Smooth muscle cell (in vitro differentiated cells): ENCODE data around the gene HOXA5. TPM values are rescaled to one million over a fixed set of nuclear protein-coding genes. Genes with fewer than 3 reads are reported as not detected.

ENCODE experiments used
- DNase-seq: peaks from one replicate; lab custom pipeline; 2025; ENCODE audit not compliant: unreplicated experiment; lab: John Stamatoyannopoulos, UW
- H2AFZ ChIP-seq: fragments of 200-600 bp; sonication (generic); 2 replicates; pipeline ENCODE4 v1.6.0; 2016; ENCODE audit warnings: antibody characterized with exemption, low read depth, mild to moderate bottlenecking
- H3F3A ChIP-seq: fragments of 200-600 bp; sonication (generic); 2 replicates; pipeline ENCODE4 v1.6.0; 2017; ENCODE audit warnings: antibody characterized with exemption, low read depth
- H3K27ac ChIP-seq: fragments of 200-600 bp; sonication (generic); 2 replicates; pipeline ENCODE4 v1.5.1; 2016; ENCODE audit warnings: low read depth, mild to moderate bottlenecking
- H3K27me3 ChIP-seq: fragments of 200-600 bp; sonication (generic); 2 replicates; pipeline ENCODE4 v1.6.1; 2016; ENCODE audit warnings: low read depth, mild to moderate bottlenecking
- H3K36me3 ChIP-seq: fragments of 200-600 bp; sonication (generic); 2 replicates; pipeline ENCODE4 v1.5.1; 2016; ENCODE audit warnings: low read depth
- H3K4me1 ChIP-seq: fragments of 200-600 bp; sonication (generic); 2 replicates; pipeline ENCODE4 v1.5.1; 2016; ENCODE audit warnings: low read depth
- H3K4me2 ChIP-seq: fragments of 200-600 bp; sonication (generic); 2 replicates; pipeline ENCODE4 v1.6.0; 2016; ENCODE audit warnings: mild to moderate bottlenecking
- H3K4me3 ChIP-seq: fragments of 200-600 bp; sonication (generic); 2 replicates; pipeline ENCODE4 v1.5.1; 2016; ENCODE audit warnings: mild to moderate bottlenecking
- H3K79me2 ChIP-seq: fragments of 200-600 bp; sonication (generic); 2 replicates; pipeline ENCODE4 v1.6.0; 2016; ENCODE audit warnings: low read depth, mild to moderate bottlenecking
- H3K9ac ChIP-seq: fragments of 200-600 bp; sonication (generic); 2 replicates; pipeline ENCODE4 v1.6.0; 2016; ENCODE audit warnings: low read depth
- H3K9me3 ChIP-seq: fragments of 200-600 bp; sonication (generic); replicated peaks from 2 replicates; pipeline ENCODE4 v1.5.1; 2016; ENCODE audit warnings: low read depth
- H4K20me1 ChIP-seq: fragments of 200-600 bp; sonication (generic); 2 replicates; pipeline ENCODE4 v1.6.0; 2016; ENCODE audit warnings: low read depth
- WGBS: methylation state at CpG from one replicate; pipeline ENCODE4 v1.1.7; 2016; ENCODE audit warnings: low lambda C conversion rate; 5-methylcytosine and 5-hydroxymethylcytosine counted together
- polyA plus RNA-seq: library from polyadenylated mRNA; unstranded; fragments of >200 nt; fragmentation: Nextera tagmentation; extraction: Ambion mirVana; gene quantifications from 2 replicates; pipeline ENCODE4 v1.2.1, GENCODE V29; 2016
- total RNA-seq: library from RNA; depleted of rRNA; stranded (reverse); fragments of >200 nt; gene quantifications from 2 replicates; pipeline ENCODE4 v1.2.3, GENCODE V29; 2014
- TF ChIP-seq, protein P1 (sequence below): fragments of 200-600 bp; sonication (generic); IDR thresholded peaks from 2 replicates; pipeline ENCODE4 v1.5.1; 2017; ENCODE audit warnings: borderline replicate concordance, mild to moderate bottlenecking, antibody characterized with exemption; ENCODE audit not compliant: insufficient read depth, poor library complexity, severe bottlenecking

Gene HOXA5
- total and polyA plus RNA-seq, 2 experiments from 2014 or later, result 0.98 to 2.1 TPM

DNA sequence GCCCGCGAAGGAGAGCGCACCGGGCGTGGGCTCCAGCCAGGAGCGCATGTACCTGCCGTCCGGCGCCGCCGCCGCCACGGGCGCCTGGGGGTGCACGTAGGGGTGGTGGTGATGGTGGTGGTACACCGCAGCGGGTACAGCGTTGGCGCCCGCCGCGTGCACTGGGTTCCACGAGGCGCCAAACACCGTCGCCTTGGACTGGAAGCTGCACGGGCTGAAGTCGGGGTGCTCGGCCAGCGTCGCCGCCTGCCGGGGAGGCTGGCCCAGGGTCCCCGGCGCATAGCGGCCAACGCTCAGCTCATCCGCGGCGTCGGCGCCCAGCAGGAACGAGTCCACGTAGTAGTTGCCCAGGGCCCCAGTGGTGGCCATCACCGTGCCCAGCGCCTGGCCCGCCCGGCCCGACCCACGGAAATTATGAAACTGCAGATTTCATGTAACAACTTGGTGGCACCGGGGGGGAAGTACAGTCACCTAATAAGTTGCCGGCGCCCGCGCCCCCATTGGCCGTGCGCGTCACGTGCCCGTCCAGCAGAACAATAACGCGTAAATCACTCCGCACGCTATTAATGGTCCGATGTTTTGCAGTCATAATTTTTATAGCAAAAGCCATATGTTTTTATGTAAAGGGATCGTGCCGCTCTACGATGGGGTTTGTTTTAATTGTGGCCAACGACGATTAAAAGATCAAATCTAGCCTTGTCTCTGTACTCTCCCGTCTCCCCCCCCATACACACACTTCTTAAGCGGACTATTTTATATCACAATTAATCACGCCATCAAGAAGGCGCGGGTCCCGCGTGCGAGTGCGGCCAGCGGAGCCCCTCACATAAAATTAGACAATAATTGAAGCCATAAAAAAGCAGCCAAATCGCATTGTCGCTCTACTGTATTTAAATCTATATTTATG lies 21.9 kb upstream of the HOXA5 start, which contains the start of gene HOXA9:
Gene HOXA9, minus strand, starts transcription at position 449 of the 907 bp plus-strand sequence. Its CDS starts 80 bp downstream, at position 369.
- peak within 1 kb of the TSS; percentile 76 for H2AFZ ChIP-seq
- DNase-seq, result no peak
- H3K4me3 ChIP-seq, result peak within 1 kb of the TSS; percentile 67
- peak within 1 kb of the TSS; percentile 88 for H3K9ac ChIP-seq
- TF ChIP-seq, protein P1, sequence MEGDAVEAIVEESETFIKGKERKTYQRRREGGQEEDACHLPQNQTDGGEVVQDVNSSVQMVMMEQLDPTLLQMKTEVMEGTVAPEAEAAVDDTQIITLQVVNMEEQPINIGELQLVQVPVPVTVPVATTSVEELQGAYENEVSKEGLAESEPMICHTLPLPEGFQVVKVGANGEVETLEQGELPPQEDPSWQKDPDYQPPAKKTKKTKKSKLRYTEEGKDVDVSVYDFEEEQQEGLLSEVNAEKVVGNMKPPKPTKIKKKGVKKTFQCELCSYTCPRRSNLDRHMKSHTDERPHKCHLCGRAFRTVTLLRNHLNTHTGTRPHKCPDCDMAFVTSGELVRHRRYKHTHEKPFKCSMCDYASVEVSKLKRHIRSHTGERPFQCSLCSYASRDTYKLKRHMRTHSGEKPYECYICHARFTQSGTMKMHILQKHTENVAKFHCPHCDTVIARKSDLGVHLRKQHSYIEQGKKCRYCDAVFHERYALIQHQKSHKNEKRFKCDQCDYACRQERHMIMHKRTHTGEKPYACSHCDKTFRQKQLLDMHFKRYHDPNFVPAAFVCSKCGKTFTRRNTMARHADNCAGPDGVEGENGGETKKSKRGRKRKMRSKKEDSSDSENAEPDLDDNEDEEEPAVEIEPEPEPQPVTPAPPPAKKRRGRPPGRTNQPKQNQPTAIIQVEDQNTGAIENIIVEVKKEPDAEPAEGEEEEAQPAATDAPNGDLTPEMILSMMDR, result no peak
- peaks cover 6% of the 10 kb centered on the region for H4K20me1 ChIP-seq
- H3K4me2 ChIP-seq, result peak within 1 kb of the TSS; percentile 89
- peak within 1 kb of the TSS; percentile 95 for H3K27ac ChIP-seq
- no peaks in the 10 kb centered on the region for H3K9me3 ChIP-seq
- peaks cover 2% of the 10 kb centered on the region for H3K4me1 ChIP-seq
- peaks cover 7% of the 10 kb centered on the region for H3F3A ChIP-seq
- H3K36me3 ChIP-seq, result no peaks in the 10 kb centered on the region
- peaks cover 40% of the 10 kb centered on the region for H3K27me3 ChIP-seq
- H3K79me2 ChIP-seq, result peaks cover 86% of the 10 kb centered on the region
- WGBS, result 17% methylated on average over 79 of the region's 82 CpGs

DNA sequence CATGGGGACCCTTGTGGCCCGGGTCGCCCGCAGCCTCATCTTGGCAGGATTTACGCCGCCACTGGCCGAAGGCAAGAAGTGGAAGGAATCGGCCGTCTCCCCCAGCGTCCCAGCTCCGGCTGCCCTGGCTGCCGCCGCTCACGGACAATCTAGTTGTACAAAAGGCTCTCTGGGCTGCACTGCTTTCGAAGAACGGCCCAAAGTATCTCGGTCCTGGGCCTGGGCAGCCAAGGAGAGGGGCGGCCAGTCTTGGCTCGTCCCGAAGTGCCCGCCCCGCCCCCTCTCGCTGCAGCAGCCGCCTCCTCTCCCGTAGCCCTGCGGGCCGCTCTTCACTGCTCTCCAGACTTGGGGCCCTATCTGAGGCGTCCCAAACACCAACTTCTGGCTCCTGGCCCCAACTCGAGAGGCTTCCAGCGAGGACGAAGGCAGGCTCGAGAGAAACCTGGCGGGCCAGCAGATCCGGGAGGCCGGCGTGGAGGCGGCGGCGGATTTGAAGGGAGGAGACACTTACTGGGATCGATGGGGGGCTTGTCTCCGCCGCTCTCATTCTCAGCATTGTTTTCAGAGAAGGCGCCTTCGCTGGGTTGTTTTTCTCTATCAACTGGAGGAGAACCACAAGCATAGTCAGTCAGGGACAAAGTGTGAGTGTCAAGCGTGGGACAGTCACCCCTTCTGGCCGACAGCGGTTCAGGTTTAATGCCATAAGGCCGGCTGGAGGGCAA lies 21.0 kb upstream of the HOXA5 start:
- Histone ChIP-seq H2AFZ (no peak overlapping the region), H3K4me3 (peak overlapping the region; percentile 67), H3K4me1 (peaks cover 3% of the 10 kb centered on the region), H3K79me2 (peaks cover 78% of the 10 kb centered on the region), H3K27me3 (peaks cover 45% of the 10 kb centered on the region), H3F3A (peaks cover 7% of the 10 kb centered on the region), H3K27ac (peak overlapping the region; percentile 95), H3K9ac (peak overlapping the region; percentile 56), H3K9me3 (no peaks in the 10 kb centered on the region), H3K4me2 (peak overlapping the region; percentile 89), H3K36me3 (no peaks in the 10 kb centered on the region), H4K20me1 (peaks cover 6% of the 10 kb centered on the region)
- no peak for DNase-seq
- TF ChIP-seq, protein P1, result no peak
- 11% methylated on average over 46 of the region's 47 CpGs for WGBS

DNA sequence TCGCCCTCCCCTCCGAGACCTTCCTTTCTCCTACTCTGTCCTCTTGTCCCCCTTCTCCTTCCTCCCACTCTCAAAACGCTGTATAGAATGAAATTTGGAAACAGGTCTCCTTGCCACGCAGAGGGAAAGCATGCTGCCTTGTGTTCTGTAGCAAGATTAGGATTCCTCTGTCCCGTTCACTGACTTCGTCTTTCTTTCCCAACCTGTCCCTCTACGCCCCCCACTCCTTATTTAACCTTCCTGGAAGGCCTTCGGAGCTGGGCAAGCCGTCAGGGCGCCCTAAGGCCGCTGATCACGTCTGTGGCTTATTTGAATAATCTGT lies 20.5 kb upstream of the HOXA5 start:
- Histone ChIP-seq H3K4me1 (peaks cover 3% of the 10 kb centered on the region), H3K27ac (peak overlapping the region; percentile 95), H3K36me3 (no peaks in the 10 kb centered on the region), H4K20me1 (peaks cover 6% of the 10 kb centered on the region), H3K4me2 (peak overlapping the region; percentile 89), H3K4me3 (peak overlapping the region; percentile 67), H2AFZ (no peak overlapping the region), H3K9ac (peak overlapping the region; percentile 34), H3K27me3 (peaks cover 50% of the 10 kb centered on the region), H3F3A (peaks cover 7% of the 10 kb centered on the region), H3K79me2 (peaks cover 72% of the 10 kb centered on the region), H3K9me3 (no peaks in the 10 kb centered on the region)
- TF ChIP-seq, protein P1, result no peak
- no peak for DNase-seq
- WGBS, result 21% methylated on average over 12 of the region's 12 CpGs
